Coronary artery (tissue), 2 donors: ENCODE measurements around the gene P3R3URF.
A peak's percentile ranks its signal among the peaks of the same experiment; 100 is the strongest.

ENCODE experiments used
- DNase-seq: peaks from one replicate; pipeline ENCODE4 v3.0.0-alpha.2; 2017; ENCODE audit warnings: low spot score
- H3K27ac ChIP-seq, 2 donors: fragments of 200-600 bp; sonication (generic); one replicate each; pipeline ENCODE4 v1.5.1; 2016 to 2019
- H3K4me3 ChIP-seq: fragments of 200-600 bp; sonication (generic); 2 replicates; pipeline ENCODE4 v1.5.1; 2016; ENCODE audit warnings: mild to moderate bottlenecking, moderate library complexity
- CTCF ChIP-seq: fragments of 200-600 bp; sonication (generic); IDR thresholded peaks from one replicate; pipeline ENCODE4 v1.5.1; 2019; ENCODE audit warnings: antibody characterized with exemption

The P3R3URF gene

GRCh38 chr1:46188295-46189030 is 12.2 kb upstream of the P3R3URF start:
- Histone ChIP-seq H3K4me3 (no peak overlapping the region), H3K27ac (peak overlapping the region in 1 of 2 donors; percentile 8)
- DNase-seq: no peak
- TF ChIP-seq CTCF: no peak

- Histone ChIP-seq H3K4me3 (no peak overlapping the region), H3K27ac (no peak overlapping the region)
- no peak for DNase-seq
- no peak for TF ChIP-seq CTCF
Observed at GRCh38 chr1:46187106-46187869, 11.0 kb upstream of the P3R3URF start.

GRCh38 chr1:46186076-46186475 is 9.8 kb upstream of the P3R3URF start:
- no peak for DNase-seq
- H3K4me3 ChIP-seq: no peak overlapping the region
- no peak for TF ChIP-seq CTCF
- no peak overlapping the region for H3K27ac ChIP-seq

GRCh38 chr1:46184920-46185658 is 8.8 kb upstream of the P3R3URF start:
- no peak for TF ChIP-seq CTCF
- H3K4me3 ChIP-seq: no peak overlapping the region
- DNase-seq: no peak
- no peak overlapping the region for H3K27ac ChIP-seq

GRCh38 chr1:46183926-46184557 is 7.8 kb upstream of the P3R3URF start:
- no peak for TF ChIP-seq CTCF
- DNase-seq: no peak
- no peak overlapping the region for H3K4me3 ChIP-seq
- H3K27ac ChIP-seq: peak overlapping the region; percentile 66 to 89

GRCh38 chr1:46183079-46183847 is 7.0 kb upstream of the P3R3URF start:
- DNase-seq: peak; percentile 87
- Histone ChIP-seq H3K27ac (peak overlapping the region; percentile 66 to 89), H3K4me3 (no peak overlapping the region)
- no peak for TF ChIP-seq CTCF
